NK-92 (cell line): Measurements from ENCODE around the gene NOTCH1.

Source experiments
- DNase-seq: peaks from one replicate; lab custom pipeline; 2025; ENCODE audit not compliant: unreplicated experiment; lab: John Stamatoyannopoulos, UW

Gene NOTCH1

DNA sequence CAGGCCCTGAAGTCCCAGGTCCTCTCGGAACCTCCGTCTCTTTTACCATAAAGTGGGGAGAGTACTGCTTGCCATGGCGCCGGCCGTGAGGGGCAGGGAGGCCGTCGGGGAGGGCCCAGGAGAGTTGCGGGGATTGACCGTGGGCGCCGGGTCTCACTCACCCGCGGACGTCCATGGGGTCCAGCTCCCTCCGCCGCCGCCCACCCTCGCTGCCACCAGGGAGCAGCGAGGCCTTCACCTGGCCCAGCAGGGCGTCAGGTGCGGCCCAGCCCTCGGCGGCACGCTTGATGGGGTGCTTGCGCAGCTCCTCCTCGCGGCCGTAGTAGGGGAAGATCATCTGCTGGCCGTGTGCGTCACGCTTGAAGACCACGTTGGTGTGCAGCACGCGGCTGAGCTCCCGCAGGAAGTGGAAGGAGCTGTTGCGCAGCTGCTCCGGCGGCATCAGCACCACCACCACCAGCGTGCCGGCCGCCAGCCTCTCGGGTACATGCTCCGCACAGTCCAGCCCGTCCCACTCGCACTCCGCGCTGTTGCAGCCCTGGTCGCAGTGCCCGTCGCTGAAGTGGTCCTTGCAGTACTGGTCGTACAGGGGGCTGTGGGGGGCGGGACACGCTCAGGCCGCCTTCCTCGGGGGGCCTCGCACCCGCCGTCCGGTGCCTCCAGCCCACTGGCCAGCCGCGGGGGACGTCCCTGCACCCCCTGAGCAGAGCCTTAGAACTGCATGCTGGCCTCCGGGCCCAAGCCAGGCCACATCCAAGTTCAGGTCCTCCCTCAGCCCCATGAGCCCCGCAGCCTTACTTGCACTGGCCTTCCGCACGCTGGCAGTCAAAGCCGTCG, 41.1 kb downstream of the NOTCH1 start:
- DNase-seq, result no peak

DNA sequence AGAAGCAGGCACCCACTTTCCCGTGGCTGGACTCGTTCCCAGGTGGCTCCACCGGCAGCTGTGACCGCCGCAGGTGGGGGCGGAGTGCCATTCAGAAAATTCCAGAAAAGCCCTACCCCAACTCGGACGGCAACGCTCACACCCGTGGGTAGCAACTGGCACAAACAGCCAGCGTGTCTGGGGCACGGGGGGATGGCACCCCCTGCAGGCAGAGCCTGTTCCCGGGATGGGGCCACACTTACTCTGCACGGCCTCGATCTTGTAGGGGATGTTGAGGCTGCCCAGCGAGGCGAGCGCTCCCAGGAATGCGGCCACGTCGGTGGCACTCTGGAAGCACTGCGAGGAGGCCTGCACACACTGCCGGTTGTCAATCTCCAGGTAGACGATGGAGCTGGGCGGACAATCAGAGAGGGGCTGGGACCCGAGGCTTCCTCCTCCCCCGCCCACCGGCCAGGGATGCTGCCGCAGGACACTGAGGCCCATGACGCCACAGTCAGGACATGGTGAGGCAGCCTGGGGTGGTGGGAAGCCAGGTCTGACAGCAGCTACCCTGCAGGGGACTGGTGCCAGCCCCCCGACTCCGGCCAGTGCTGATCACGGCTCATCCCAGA, 42.8 kb downstream of the NOTCH1 start:
- no peak for DNase-seq

DNA sequence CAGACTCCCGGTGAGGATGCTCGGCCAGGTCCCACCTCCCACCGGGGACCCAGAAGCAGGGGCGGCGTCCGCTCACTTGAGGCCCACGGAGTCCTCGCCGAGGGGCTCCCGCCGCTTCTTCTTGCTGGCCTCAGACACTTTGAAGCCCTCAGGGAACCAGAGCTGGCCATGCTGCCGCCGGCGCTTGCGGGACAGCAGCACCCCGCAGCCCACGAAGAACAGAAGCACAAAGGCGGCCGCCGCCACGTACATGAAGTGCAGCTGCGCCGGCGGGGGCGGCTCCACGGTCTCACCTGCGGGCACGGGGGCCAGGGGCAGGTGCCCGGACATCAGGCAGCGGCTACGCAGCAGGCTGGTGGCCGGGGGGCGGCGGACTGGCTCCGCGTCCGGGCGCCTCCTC, 43.7 kb downstream of the NOTCH1 start:
- DNase-seq, result no peak

DNA sequence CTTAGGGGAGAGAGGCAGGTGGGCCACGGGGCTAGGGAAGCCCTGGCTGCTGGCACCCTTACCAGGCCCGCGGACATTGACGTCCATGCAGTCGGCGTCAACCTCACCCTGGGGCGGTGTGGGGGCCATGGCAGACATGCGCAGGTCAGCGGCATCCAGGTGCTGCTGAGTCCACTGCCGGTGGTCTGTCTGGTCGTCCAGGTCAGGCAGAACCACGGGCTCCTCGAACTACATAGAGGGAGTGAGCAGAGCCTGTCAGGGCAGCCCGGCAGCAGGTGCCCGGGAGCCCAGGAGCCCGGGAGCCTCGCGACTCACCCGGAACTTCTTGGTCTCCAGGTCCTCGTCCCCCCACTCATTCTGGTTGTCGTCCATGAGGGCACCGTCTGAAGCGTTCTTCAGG, 44.2 kb downstream of the NOTCH1 start:
- no peak for DNase-seq

DNA sequence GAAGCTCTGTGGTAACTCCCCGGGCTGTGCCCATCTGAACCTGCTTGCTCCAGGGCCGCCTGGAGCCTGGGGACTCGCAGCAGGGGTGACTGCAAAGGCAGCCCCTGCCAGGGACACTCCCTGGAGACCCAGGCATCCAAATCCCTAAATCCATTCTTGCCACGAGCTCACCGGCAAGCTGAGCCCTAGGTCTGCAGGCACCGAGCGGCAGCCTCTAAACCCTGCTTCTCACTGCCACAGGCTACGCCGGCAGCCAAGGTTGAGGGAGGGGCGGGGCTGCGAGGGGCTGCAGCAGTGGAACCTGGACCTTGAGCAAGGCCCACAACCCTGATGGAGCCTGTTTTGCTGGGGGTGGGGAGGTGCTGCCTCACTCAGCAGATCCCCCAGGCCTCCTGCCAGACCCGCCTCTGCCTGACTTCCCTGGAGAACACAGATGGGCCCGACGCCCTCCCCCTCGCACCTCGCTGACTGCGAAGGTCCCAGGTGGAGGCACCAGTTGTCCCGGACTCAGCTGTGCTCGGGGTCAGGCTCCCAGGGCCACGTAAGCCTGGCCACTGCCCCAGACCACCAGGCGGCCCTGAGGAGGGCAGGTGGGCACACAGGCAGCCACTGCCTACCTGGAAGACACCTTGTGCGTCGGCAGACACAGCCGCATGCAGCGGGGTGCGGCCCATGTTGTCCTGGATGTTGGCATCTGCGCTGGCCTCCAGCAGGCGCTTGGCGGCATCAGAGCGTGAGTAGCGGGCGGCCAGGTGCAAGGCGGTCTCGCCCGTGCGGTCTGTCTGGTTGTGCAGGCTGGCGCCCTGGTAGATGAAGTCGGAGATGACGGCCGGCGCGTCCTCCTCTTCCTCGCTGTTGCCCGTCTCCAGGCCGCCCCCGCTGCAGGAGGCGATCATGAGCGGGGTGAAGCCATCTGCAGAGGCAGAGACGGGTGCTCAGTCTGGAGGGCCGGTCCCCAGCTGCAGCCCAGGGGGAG, 45.6 kb downstream of the NOTCH1 start:
- DNase-seq, result no peak

DNA sequence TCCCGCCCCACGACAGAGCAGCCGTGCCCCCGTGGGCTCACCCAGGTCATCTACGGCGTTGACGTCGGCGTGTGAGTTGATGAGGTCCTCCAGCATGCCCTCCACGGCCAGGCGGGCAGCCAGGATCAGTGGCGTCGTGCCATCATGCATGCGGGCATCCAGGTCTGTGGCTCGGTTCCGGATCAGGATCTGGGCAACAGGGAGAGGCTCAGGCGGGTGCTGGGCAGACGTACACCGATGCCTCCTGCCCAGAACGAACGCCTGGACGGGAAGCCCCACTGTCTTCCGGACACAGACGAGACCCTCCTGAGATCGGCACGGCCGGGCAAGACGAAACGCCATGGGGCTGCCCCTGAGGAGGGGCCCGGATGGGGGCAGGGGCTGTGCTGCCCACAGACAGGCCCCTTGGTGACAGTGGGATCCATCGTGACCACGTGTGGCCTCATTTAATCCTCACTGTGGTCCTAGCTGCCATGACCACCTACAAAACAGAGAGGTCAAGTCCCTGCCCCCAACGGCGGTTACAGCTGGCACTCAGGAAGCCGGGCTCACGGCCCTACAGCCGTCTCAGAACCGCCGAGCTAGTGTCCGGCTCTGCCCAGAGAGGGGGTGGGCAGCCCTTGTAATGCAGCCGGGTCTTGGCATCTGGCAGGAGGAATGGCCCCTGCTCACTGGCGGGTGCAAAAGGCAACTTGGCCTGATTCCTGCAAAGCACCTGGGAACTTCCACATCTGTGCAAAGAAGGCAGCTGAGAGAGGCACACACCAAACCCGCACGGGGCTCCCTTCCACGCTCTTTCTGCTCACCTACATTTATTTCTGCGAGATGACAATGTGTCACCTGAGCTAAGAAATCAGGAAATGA, 46.5 kb downstream of the NOTCH1 start:
- no peak for DNase-seq

DNA sequence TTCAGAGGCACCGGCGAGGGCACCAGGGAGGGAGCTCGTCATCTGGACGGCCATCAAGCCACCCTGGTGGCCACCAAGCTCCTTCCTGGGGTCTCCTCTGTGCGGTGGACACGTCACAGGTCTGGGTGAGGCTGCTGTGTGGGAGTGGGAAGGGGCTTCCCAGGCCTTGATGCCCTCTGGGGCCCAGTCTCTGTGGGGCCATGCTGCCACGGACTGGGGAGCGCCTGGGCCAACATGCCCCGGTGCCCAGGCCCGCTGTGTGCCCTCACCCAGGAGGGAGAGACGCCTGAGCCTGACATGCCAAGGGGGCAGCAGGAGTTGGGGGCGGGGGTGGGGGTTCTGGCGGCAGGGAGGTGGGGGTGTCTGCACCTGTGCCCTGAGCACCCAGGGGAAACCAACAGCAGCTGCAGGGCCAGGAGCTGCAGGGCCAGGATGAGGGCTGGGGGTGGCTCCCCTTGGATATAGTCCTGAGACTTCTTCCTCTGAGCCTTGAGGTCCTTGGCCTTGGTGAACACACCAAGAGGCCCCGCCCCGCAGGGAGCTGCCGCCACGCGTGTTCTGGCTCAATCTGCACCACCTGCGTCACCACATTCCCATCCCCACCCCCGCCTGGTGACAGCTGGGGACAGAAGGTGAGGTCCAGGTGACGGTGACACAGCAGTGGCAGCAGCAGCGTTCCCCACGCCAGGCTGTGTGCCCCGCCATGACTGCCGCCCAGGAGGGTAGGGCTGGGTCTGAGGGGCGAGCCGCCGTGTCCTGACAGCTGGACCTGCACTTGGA, 47.7 kb downstream of the NOTCH1 start:
- DNase-seq, result no peak

DNA sequence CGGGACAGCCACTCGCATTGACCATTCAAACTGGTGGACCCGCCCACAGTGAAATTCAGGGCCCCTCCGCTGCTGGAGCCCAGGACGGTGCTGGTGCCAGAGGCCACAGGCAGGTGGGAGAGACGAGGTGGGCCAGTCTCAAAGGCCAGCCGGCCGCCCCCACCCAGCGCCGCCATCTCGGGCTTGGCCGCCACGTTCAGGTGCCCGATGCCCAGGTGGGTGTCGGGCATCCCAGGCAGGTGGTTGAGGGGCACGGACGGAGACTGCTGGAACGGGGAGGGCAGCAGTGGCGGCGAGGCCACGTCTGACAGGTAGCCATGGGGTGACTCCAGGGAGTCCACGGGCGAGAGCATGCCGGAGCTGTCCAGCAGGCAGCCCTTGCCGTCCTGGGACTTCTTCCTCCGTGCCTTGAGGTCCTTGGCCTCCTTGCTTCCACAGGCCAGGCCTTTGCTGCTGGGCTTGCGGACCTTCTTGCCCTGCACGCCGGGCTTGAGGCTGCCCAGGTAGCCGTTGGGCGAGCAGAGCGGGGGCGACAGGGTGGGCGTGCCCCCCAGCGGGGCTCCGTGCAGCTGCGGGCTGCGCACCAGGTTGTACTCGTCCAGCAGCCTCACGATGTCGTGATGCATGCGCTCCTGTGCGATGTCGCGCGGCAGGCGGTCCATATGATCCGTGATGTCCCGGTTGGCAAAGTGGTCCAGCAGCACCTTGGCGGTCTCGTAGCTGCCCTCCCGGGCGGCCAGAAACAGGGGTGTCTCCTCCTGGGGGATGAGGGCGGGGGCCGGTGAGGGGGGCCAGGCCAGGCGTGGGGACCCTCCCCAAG, 48.8 kb downstream of the NOTCH1 start:
- DNase-seq, result no peak

DNA sequence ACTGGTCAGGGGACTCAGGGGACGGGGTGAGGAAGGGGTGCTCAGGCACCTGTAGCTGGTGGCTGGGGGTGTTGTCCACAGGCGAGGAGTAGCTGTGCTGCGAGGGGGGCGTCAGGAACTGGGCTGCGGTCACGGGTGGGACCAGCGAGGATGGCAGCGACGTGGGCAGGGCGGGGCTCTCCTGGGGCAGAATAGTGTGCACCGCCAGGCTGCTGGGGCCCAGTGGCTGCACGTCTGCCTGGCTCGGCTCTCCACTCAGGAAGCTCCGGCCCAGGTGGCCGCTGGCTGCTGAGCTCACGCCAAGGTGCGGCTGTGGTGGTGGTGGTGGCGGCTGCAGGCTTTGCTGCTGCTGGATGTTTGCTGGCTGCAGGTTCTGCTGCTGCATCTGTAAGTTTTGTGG, 49.7 kb downstream of the NOTCH1 start:
- no peak for DNase-seq

DNA sequence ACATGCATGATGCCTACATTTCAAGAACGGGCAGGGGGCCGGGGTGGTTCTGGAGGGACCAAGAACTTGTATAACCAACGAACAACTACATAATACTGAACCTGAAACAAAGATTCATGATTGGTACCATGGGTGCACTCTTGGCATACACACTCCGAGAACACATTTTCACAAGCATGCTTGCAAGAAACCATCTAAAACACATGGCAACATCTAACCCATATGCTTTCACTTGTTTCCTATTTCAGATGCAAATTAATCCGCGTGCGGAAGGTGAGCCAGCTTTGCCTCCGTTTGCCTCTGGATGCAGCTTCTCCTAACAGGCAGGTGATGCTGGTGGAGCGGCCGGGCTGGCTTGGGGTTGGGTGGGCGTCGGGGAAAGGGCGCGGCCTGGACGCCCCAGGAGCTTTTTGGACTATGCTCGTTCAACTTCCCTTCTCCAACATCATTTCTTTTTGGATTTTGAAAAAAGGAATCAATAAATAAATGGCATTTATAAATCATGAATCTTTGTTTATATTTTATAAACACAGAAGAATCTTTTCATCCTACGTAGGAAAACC, 50.5 kb downstream of the NOTCH1 start:
- DNase-seq, result no peak

DNA sequence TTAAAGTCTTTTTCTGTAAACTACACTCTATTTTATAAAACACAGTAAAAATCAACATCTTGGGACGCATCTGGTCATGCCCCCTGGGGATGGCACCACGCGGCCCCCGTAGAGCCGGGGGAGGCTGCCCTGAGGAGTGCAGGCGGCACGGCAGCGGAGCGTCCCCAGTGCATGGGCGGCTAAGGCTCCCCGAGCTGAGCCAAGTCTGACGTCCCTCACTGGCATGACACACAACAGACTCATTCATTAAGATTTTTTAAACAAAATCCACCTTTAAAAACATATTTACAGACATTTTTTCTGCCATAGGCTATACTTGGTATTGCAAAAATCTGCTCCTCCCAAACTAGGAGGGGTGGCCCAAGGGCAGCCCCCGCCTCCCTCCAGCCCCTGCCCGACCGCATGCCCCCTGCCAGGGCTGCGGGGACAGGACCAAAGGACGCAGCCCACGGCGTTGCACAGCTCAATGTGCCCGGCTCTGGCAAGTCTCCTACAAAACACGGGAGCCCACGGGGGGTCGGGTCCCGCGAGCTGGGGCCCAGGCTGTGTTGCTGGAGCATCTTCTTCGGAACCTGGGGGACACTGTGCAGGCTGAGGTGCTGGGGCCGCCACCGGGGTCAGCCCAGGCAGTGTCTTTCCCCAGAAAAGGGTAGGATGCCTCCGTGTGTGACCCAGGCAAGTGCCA, 51.2 kb downstream of the NOTCH1 start:
- no peak for DNase-seq

DNA sequence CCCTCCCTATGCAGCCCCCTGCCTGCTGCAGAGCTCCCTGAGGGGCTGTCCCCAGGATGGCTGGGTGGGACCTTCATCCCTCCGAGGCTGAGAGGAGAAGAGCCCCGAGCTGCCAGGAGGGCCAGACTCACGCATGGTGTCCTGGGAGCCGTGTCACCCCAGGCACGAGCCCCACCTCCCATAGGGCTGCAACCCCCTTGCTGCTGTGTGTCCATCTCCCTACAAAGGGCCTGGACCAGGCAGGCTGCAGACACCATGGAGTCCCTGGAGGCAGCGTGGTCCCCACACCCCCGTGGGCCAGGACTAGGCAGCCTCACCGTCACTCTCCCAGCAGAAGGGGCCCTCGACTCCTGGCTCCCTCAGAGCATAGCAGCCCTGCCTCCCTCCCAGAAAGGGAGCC, 51.8 kb downstream of the NOTCH1 start:
- DNase-seq, result no peak

DNA sequence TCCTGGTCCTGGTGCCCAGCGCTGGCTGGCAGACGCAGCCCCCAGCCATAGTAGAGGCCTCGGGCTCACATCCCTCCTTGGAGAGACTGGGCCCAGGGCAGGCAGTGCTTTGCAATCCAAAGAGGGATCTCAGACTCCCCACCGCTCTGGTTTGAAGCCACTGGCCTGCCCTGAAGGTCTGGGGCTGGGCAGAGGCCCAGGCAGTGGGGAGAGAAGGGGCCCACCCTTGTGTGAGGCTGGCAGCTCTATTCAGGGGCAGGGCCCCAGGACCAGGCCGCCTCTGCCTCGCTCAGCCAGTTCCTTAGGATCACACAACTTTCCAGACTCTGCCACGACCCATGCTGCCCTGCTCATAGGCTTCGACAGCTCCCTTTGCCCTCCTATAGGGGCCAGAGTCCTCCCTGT, 52.3 kb downstream of the NOTCH1 start:
- no peak for DNase-seq

DNA sequence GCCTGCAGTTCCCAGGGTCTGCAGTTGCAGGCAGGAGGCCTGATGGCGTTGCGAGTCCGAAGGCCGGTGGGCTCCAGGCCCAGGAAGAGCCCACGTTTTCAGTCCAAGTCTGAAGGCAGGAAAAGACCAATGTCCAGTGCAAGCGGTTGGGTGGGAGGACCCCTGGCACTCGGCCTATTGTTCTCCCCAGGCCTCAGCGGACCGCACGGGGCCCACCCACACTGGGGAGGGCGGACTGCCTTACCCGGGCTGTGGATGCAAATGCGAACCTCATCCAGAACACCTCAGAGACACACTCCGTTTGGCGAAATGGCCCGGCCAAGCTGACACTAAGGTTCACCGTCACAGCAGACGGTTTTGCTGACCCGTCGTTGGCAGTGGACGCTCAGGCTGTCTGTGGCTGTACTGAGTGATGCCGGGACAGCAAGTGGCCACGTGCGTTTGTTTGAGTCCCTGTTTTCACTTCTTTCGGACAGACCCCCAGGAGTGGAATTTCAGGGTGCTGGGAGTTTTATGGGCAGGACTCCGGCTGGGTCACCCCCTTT, 52.8 kb downstream of the NOTCH1 start:
- no peak for DNase-seq

DNA sequence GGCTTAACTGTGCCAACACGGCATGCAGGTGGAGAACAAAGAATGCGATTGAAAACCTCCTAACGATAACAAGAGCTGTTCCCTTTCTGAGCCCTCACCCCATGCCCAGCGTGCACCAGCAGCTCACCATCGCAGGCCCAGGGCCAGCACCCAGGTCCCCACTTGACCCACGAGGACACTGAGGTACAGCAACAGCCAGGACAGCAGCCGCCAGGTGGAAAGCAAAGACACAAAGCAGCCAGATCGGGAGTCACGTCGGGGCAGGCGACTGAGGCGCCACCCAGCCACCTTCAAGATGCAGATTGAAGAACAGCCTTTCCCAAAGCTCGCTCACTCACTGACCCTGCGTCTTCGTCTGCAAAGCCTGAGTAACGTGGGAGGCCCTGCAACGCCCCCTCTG, 56.1 kb downstream of the NOTCH1 start:
- DNase-seq, result no peak

DNA sequence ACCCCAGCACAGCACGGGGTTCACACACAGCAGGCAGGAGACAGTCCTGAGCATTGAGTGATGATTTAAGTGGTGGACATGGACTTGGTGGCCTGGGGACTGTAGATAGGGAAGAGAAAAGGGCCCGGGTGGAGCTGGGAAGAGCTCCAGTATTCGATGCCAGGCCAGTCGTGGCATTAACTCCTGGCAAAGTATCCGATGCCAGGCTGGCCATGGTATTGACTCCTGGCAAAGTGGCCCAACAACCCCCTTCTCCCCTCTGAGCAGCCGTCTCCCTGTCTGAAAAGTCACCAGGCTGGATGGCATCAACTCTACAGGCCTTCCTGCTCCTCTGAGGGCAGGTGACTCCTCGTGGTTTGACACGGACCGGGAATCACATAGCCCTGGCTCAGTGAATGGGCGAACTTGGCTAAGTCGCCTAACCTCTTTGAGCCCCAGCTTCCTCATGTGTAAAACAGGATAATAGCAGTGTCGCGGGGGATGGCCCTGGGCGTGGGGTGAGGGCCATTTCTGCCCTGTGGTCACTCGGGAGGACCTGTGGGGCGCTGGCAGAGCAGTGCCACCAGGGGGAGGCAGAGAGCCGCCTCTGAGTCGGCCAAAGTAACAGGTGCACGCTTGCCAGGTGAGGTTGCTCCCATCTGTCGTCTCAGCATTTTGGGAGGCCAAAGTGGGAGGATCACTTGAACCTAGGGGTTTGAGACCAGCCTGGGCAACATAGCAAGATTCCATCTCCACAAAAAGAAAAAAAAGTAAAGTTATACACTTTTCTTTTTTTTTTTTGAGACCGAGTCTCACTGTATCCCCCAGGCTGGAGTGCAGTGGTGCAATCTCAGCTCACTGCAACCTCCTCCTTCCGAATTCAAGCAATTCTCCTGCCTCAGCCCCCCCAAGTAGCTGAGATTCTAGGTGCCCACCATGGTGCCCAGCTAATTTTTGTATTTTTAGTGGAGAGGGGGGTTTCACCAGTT, 57.3 kb downstream of the NOTCH1 start:
- no peak for DNase-seq

DNA sequence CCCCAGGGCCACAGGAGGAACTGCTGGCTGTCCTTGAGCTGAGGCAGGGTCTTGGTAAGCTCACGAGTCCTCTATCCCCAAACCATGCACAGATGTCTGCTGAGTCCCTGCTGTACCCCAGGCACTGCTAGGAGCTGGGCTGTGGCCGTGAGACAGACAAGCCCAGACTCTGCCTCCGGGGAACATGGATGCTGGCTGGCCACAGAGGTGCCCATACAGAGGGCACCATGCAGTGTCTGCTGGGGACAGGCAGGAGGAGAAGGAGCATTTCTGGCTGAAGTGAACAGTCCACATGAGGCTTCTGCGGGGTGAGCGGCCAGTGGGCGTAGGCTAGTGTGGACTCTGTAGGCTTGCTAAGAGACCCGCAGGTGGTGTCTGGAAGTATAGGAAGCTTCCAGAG, 58.2 kb downstream of the NOTCH1 start:
- no peak for DNase-seq
